ENCODE data around the gene ZNF618.

GRCh38 chr9:113918697-113919350 is 42.7 kb downstream of the ZNF618 start:
- TF ChIP-seq POLR2A (IDR thresholded peaks at IDR 0.05) (no peak), EP300 (IDR thresholded peaks at IDR 0.05) (no peak), CTCF (IDR thresholded peaks at IDR 0.05) (no peak)
